IMR-90 (cell line): ENCODE results near the gene ACADS. TPM values are rescaled to one million over a fixed set of nuclear protein-coding genes. Genes with fewer than 3 reads are reported as not detected.

Experiments used
- ATAC-seq: fragments of 200-7000 bp; cut with Tn5 transposase; 2 replicates; pipeline ENCODE4 v1.9.1; 2020; ENCODE audit warnings: low read depth, mild to moderate bottlenecking, moderate library complexity
- BruUV-seq: library from RNA; stranded (reverse); fragments of 400-500 nt; replicated peaks from 2 replicates; lab custom pipeline; 2021; lab: Mats Ljungman, UMichigan
- CTCF ChIA-PET: fragments of 300-600 bp; formaldehyde crosslinking; extraction: SDS; loops from one replicate; lab custom pipeline; 2021; ENCODE audit warnings: antibody characterized with exemption; lab: Yijun Ruan, JAX
- POLR2A ChIA-PET: fragments of 300-600 bp; sonication (Branson Sonifier 250); formaldehyde crosslinking; loops from one replicate; lab custom pipeline; 2022; ENCODE audit warnings: antibody characterized with exemption; ENCODE audit not compliant: unreplicated experiment; lab: Charles Lee
- DNase-seq: peaks from one replicate; pipeline ENCODE4 v3.0.0; 2013
- H2AFZ ChIP-seq: replicated peaks from 2 replicates; pipeline ENCODE3; 2013; ENCODE audit warnings: low read length, mild to moderate bottlenecking; ENCODE audit not compliant: poor library complexity
- H2AK5ac ChIP-seq: 2 replicates; pipeline ENCODE4 v1.6.1; 2013; ENCODE audit warnings: low read depth, low read length, inconsistent platforms
- H2AK9ac ChIP-seq: replicated peaks from 2 replicates; pipeline ENCODE3; 2013; ENCODE audit warnings: mild to moderate bottlenecking, low read depth, low read length, moderate library complexity; ENCODE audit not compliant: poor library complexity
- H2BK120ac ChIP-seq: 2 replicates; pipeline ENCODE4 v1.6.1; 2013; ENCODE audit warnings: low read depth, low read length, inconsistent platforms
- H2BK15ac ChIP-seq: 3 replicates; pipeline ENCODE4 v1.6.1; 2013; ENCODE audit warnings: low read depth, low read length, inconsistent platforms
- H2BK20ac ChIP-seq: 2 replicates; pipeline ENCODE4 v1.6.1; 2013; ENCODE audit warnings: low read depth, mild to moderate bottlenecking, inconsistent platforms, low read length, moderate library complexity
- H2BK5ac ChIP-seq: 2 replicates; pipeline ENCODE4 v1.6.1; 2013; ENCODE audit warnings: mild to moderate bottlenecking, low read depth, low read length, inconsistent platforms; ENCODE audit not compliant: poor library complexity, severe bottlenecking
- H3K14ac ChIP-seq: replicated peaks from 2 replicates; pipeline ENCODE4 v1.6.1; 2013; ENCODE audit warnings: low read depth, low read length, inconsistent platforms
- H3K18ac ChIP-seq: 2 replicates; pipeline ENCODE4 v1.6.1; 2013; ENCODE audit warnings: low read depth, low read length, control low read depth
- H3K23ac ChIP-seq: 2 replicates; pipeline ENCODE4 v1.6.1; 2013; ENCODE audit warnings: low read depth, low read length, inconsistent platforms
- H3K27ac ChIP-seq: 2 replicates; pipeline ENCODE4 v1.5.1; 2013; ENCODE audit warnings: mild to moderate bottlenecking, control low read depth, low read length; ENCODE audit not compliant: insufficient read depth
- H3K27me3 ChIP-seq: 2 replicates; pipeline ENCODE4 v1.6.1; 2013; ENCODE audit warnings: low read length; ENCODE audit not compliant: control insufficient read depth, insufficient read depth
- H3K36me3 ChIP-seq: 2 replicates; pipeline ENCODE4 v1.6.1; 2013; ENCODE audit warnings: low read length, mixed read lengths; ENCODE audit not compliant: control insufficient read depth, insufficient read depth
- H3K4ac ChIP-seq: 2 replicates; pipeline ENCODE4 v1.6.1; 2013; ENCODE audit warnings: low read depth, low read length, inconsistent platforms
- H3K4me1 ChIP-seq: 2 replicates; pipeline ENCODE4 v1.6.1; 2013; ENCODE audit warnings: low read length, mixed read lengths; ENCODE audit not compliant: control insufficient read depth, insufficient read depth
- H3K4me2 ChIP-seq: 2 replicates; pipeline ENCODE4 v1.6.1; 2013; ENCODE audit warnings: low read depth, mild to moderate bottlenecking, control low read depth, low read length, moderate library complexity
- H3K4me3 ChIP-seq: 2 replicates; pipeline ENCODE4 v1.5.1; 2013; ENCODE audit warnings: low read depth, mild to moderate bottlenecking, control low read depth, low read length, moderate library complexity; ENCODE audit not compliant: insufficient read depth
- H3K56ac ChIP-seq: 2 replicates; pipeline ENCODE4 v1.6.1; 2013; ENCODE audit warnings: low read length, inconsistent platforms; ENCODE audit not compliant: insufficient read depth; ENCODE audit errors: extremely low read depth
- H3K79me1 ChIP-seq, 2 experiments: 2 replicates each; pipeline ENCODE4 v1.6.1; 2013; ENCODE audit warnings: low read length in 2 of 2, inconsistent platforms in 1 of 2, low read depth in 1 of 2
- H3K9ac ChIP-seq: 2 replicates; pipeline ENCODE4 v1.6.1; 2013; ENCODE audit warnings: low read depth, low read length, control low read depth
- H3K9me1 ChIP-seq: 2 replicates; pipeline ENCODE4 v1.6.1; 2013; ENCODE audit warnings: low read length, inconsistent platforms; ENCODE audit not compliant: insufficient read depth
- H3K9me3 ChIP-seq: 2 replicates; pipeline ENCODE4 v1.6.1; 2013; ENCODE audit warnings: low read length; ENCODE audit not compliant: control insufficient read depth, insufficient read depth
- H4K20me1 ChIP-seq: 2 replicates; pipeline ENCODE4 v1.6.1; 2013; ENCODE audit warnings: low read length, inconsistent platforms; ENCODE audit not compliant: insufficient read depth
- H4K5ac ChIP-seq: 2 replicates; pipeline ENCODE4 v1.6.1; 2013; ENCODE audit warnings: mild to moderate bottlenecking, low read depth, low read length, control low read depth
- H4K8ac ChIP-seq, 2 experiments: 2 replicates each; pipeline ENCODE4 v1.6.1; 2013; ENCODE audit warnings: low read depth in 2 of 2, low read length in 2 of 2, control low read depth in 1 of 2, inconsistent platforms in 1 of 2
- H4K91ac ChIP-seq: 2 replicates; pipeline ENCODE4 v1.6.1; 2013; ENCODE audit warnings: low read depth, low read length, inconsistent platforms; ENCODE audit not compliant: insufficient read depth
- FOS ChIP-seq: fragments of 150-350 bp; IDR thresholded peaks from 2 replicates; pipeline ENCODE4 v1.6.1; 2016; ENCODE audit warnings: low read depth, low read length
- RCOR1 ChIP-seq: IDR thresholded peaks from 2 replicates; pipeline ENCODE4 v1.6.1; 2012; ENCODE audit warnings: mild to moderate bottlenecking, low read length, improper control_type of control experiment; ENCODE audit not compliant: insufficient replicate concordance
- WGBS, 2 experiments: methylation state at CpG; one replicate each; pipeline versions ENCODE4 v1.1.5 to v1.1.7; 2013; ENCODE audit warnings: missing lambda C conversion rate in 2 of 2; ENCODE audit not compliant: insufficient read length in 1 of 2; ENCODE audit errors: extremely low coverage in 2 of 2; 5-methylcytosine and 5-hydroxymethylcytosine counted together
- dilution Hi-C: fragments of 300-500 bp; cut with HindIII; formaldehyde crosslinking; loops from one replicate; pipeline ENCODE4 v1.14.3; 2018; ENCODE audit warnings: low sequenced_read_pairs; ENCODE audit not compliant: unreplicated experiment
- in situ Hi-C: fragments of 300-500 bp; cut with MboI; formaldehyde crosslinking; loops from 3 replicates; pipeline ENCODE4 v1.14.3; 2019; ENCODE audit warnings: low sequenced_read_pairs, inconsistent platforms, mixed read lengths
- intact Hi-C: fragments of 100-400 bp; cut with micrococcal nuclease; formaldehyde crosslinking; loops from 2 replicates; pipeline ENCODE4 v1.10.0; 2022
- polyA plus RNA-seq, 3 experiments: library from polyadenylated mRNA; depleted of rRNA; stranded (reverse); fragments of >200 nt; gene quantifications; 2 replicates each; pipeline ENCODE4 v1.2.3, GENCODE V29; 2012; ENCODE audit warnings: low replicate concordance in 1 of 3
- total RNA-seq: library from RNA; depleted of rRNA; stranded (reverse); fragments of >200 nt; gene quantifications from 2 replicates; pipeline ENCODE4 v1.2.3, GENCODE V29; 2012
- TF ChIP-seq, protein P1 (sequence below): conservative IDR thresholded peaks from 2 replicates; pipeline ENCODE4 v1.5.1; 2012; ENCODE audit warnings: mild to moderate bottlenecking, low read depth, low read length, improper control_type of control experiment

The ACADS gene
- total and polyA plus RNA-seq, 2 of the 4 experiments (the other 2 are of a cell fraction) = 2.9 to 5.5 TPM

DNA sequence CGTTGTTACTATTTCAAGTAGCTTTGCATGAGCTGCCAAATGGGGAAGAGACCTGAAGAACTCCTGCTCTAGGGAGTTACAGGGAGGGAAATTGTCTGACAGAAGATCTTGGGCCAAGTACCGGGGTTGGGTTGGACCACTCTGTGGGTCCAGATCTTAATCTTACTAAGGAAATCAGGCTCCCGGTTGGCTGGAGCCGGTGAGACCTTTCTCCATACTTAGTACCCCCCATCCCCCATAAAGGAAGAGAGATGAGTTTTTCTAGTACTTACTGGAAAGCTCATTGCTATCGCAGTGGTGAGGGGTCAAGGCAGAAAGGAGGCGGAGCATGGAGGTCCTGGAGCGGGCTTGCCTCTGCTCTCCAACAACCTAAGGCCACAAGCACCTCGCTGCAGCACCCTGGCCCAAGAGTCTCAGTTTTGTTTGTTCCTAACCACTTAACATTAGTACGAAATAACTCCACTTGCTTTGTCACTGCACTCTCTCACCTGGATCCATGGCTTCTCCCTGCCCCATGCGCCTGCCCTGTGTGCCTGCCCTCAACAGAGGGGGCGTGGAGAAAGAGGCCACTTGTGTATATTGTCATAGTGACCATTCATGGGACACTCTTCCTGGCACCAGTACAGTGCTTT, 22.2 kb upstream of the ACADS start:
- H2BK15ac ChIP-seq = no peak overlapping the region
- no peak overlapping the region for H2BK120ac ChIP-seq
- no peaks in the 10 kb centered on the region for H4K20me1 ChIP-seq
- no peak overlapping the region for H3K14ac ChIP-seq
- H3K23ac ChIP-seq = no peak overlapping the region
- no peak overlapping the region for H4K8ac ChIP-seq
- H4K91ac ChIP-seq = no peak overlapping the region
- DNase-seq (no peak), ATAC-seq (no peak)
- H3K9me1 ChIP-seq = 0 out of 2 replicates have a peak, but pooled peaks cover 3% of the 10 kb centered on the region
- H3K18ac ChIP-seq = no peak overlapping the region
- H3K27me3 ChIP-seq = no peaks in the 10 kb centered on the region
- no peak overlapping the region for H3K4me2 ChIP-seq
- no TSS peak for BruUV-seq
- no peak overlapping the region for H3K9ac ChIP-seq
- no peak overlapping the region for H3K56ac ChIP-seq
- H3K4ac ChIP-seq = no peak overlapping the region
- H3K4me1 ChIP-seq = no peaks in the 10 kb centered on the region
- H3K27ac ChIP-seq = no peak overlapping the region
- ChIA-PET POLR2A (no interaction called here), CTCF (interaction anchor here (2.0 kb wide), 1 partner anchor 269 kb away, joined by 4 read pairs; no protein-coding TSS in a partner anchor)
- intact Hi-C loops (no loop called here), dilution Hi-C loops (no loop called here), in situ Hi-C loops (no loop called here)
- no peak overlapping the region for H3K4me3 ChIP-seq
- H2AK5ac ChIP-seq = no peak overlapping the region
- H4K5ac ChIP-seq = no peak overlapping the region
- no peak overlapping the region for H2AK9ac ChIP-seq
- no CpG with 5 or more reads among the region's 11 CpGs for whole genome bisulfite sequencing, 2 experiments
- H2AFZ ChIP-seq = no peak overlapping the region
- TF ChIP-seq RCOR1 (no peak), FOS (no peak)
- TF ChIP-seq, protein P1, sequence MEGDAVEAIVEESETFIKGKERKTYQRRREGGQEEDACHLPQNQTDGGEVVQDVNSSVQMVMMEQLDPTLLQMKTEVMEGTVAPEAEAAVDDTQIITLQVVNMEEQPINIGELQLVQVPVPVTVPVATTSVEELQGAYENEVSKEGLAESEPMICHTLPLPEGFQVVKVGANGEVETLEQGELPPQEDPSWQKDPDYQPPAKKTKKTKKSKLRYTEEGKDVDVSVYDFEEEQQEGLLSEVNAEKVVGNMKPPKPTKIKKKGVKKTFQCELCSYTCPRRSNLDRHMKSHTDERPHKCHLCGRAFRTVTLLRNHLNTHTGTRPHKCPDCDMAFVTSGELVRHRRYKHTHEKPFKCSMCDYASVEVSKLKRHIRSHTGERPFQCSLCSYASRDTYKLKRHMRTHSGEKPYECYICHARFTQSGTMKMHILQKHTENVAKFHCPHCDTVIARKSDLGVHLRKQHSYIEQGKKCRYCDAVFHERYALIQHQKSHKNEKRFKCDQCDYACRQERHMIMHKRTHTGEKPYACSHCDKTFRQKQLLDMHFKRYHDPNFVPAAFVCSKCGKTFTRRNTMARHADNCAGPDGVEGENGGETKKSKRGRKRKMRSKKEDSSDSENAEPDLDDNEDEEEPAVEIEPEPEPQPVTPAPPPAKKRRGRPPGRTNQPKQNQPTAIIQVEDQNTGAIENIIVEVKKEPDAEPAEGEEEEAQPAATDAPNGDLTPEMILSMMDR = no peak
- H3K9me3 ChIP-seq = no peaks in the 10 kb centered on the region
- H3K36me3 ChIP-seq = peaks cover 36% of the 10 kb centered on the region
- H3K79me1 ChIP-seq = peaks cover 0 to 4% of the 10 kb centered on the region in 2 experiments; a peak in 1 of 4 replicates
- H2BK20ac ChIP-seq = no peak overlapping the region
- H2BK5ac ChIP-seq = no peak overlapping the region
